Measurements from ENCODE around the gene RERE.

Gene RERE

GRCh38 chr1:8378178-8378577 is 439.3 kb downstream of the RERE start:
- no peak overlapping the region for H3K4me3 ChIP-seq (ENCODE audit: low read depth, low read length)
- TF ChIP-seq, protein P1, sequence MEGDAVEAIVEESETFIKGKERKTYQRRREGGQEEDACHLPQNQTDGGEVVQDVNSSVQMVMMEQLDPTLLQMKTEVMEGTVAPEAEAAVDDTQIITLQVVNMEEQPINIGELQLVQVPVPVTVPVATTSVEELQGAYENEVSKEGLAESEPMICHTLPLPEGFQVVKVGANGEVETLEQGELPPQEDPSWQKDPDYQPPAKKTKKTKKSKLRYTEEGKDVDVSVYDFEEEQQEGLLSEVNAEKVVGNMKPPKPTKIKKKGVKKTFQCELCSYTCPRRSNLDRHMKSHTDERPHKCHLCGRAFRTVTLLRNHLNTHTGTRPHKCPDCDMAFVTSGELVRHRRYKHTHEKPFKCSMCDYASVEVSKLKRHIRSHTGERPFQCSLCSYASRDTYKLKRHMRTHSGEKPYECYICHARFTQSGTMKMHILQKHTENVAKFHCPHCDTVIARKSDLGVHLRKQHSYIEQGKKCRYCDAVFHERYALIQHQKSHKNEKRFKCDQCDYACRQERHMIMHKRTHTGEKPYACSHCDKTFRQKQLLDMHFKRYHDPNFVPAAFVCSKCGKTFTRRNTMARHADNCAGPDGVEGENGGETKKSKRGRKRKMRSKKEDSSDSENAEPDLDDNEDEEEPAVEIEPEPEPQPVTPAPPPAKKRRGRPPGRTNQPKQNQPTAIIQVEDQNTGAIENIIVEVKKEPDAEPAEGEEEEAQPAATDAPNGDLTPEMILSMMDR (IDR thresholded peaks at IDR 0.05; ENCODE audit: control insufficient read depth, extremely low read depth, insufficient read depth): no peak
- DNase-seq (ENCODE audit: low read depth): no peak

DNA sequence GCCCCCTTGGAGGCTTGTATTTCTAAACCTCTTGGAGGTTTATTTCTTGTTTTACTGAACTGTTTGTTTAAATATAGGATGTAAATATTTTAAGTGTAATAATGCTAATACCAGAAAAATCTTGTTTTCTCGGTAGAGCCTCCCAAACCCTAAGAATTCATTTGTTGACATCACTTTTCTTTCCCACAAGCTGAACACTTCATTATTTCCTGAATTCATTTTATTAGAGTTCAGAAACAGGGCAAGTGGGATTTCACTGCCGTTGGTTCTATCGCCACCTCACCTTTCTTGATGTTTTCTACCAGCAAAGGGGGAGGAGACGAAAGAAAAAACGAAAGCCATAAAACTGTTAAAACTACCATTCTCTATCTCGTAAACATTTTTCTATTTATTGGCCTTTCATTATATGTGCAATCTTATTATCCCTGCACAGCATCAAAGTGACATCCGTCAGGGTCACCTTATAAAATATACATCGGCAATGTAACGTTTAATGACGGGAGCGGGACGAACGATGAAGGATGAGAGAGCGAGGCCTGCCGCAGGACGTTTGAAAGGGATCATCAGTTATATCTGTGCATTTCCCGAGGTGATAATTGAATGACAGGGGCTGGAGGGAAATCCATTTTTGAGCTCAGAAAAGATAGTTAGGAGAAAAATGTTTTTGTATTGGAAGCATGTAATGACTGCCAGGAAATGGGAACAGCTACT is 440.0 kb downstream of the RERE start:
- H3K4me3 ChIP-seq (ENCODE audit: low read depth, low read length): no peak overlapping the region
- no peak for DNase-seq (ENCODE audit: low read depth)
- TF ChIP-seq, protein P1 (IDR thresholded peaks at IDR 0.05; ENCODE audit: control insufficient read depth, extremely low read depth, insufficient read depth): no peak

DNA sequence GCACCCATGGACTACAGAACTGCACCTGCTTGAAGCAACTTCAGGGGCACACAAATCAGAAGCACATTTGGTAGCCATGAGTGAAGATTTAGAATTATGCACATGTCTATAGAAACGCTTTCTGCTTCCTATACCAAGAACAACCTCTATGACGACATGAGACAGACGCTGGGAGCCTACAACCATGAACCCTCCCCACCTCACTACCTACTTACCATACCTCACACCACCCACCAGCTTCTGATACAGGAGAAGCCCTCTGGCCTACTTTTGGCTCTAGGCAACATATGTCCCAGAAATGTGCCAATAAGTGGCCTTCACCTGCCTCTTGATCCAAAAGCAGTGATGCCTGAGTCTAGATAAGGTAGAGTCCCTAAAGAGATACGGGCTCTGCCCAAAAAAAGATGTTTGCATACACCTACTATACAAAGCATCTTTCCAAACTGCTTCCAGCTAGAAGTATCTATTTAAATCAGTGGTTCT is 441.0 kb downstream of the RERE start:
- DNase-seq (ENCODE audit: low read depth): no peak
- TF ChIP-seq, protein P1 (IDR thresholded peaks at IDR 0.05; ENCODE audit: control insufficient read depth, extremely low read depth, insufficient read depth): no peak
- H3K4me3 ChIP-seq (ENCODE audit: low read depth, low read length): no peak overlapping the region

GRCh38 chr1:8374812-8375211 is 442.6 kb downstream of the RERE start:
- no peak overlapping the region for H3K4me3 ChIP-seq (ENCODE audit: low read depth, low read length)
- DNase-seq (ENCODE audit: low read depth): no peak
- TF ChIP-seq, protein P1 (IDR thresholded peaks at IDR 0.05; ENCODE audit: control insufficient read depth, extremely low read depth, insufficient read depth): peak; percentile 17; the same call in 1 of the 2 replicates

DNA sequence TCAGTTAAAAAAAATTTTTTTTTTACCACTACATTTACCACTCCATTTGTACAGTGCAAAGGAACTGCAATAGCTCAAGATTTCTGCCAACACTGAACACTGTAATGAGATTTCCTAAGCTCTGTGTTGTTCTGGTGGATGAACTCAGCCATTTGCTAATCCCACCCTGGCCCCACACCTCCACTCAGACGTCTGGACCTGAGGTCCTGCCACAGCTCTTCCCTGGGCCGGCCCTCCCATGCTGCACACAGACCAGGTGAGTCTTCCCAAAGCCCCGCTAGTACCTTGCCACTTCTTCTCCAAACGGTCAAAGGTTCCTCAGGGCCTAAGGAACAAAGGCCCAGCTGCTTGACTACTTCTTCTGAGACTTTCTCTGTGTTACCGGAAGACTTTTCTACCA is 443.1 kb downstream of the RERE start:
- DNase-seq (ENCODE audit: low read depth): no peak
- no peak overlapping the region for H3K4me3 ChIP-seq (ENCODE audit: low read depth, low read length)

GRCh38 chr1:8373581-8374241 is 443.7 kb downstream of the RERE start:
- no peak overlapping the region for H3K4me3 ChIP-seq (ENCODE audit: low read depth, low read length)
- TF ChIP-seq, protein P1 (IDR thresholded peaks at IDR 0.05; ENCODE audit: control insufficient read depth, extremely low read depth, insufficient read depth): no peak
- DNase-seq (ENCODE audit: low read depth): no peak

More for the DNA sequence above, 443.1 kb downstream of the RERE start:
- TF ChIP-seq, protein P1 (IDR thresholded peaks at IDR 0.05; ENCODE audit: control insufficient read depth, extremely low read depth, insufficient read depth): no peak
